Measurements from ENCODE around the gene KLRC1.
"Not testable (repeated sequence)": the region's sequence is repeated elsewhere in the genome, so short reads cannot be mapped to it uniquely, and the experiment has no call there.

KLRC1 gene

GRCh38 chr12:10409392-10409791 is 43.8 kb downstream of the KLRC1 start, which contains the start of gene KLRC4:
KLRC4 (minus strand) TSS chr12:10409757; CDS start chr12:10409575, 182 bp downstream.
- DNase-seq, result no peak

GRCh38 chr12:10408842-10409241 is 44.3 kb downstream of the KLRC1 start:
- DNase-seq, result no peak

GRCh38 chr12:10406725-10407124 is 46.5 kb downstream of the KLRC1 start:
- DNase-seq, result no peak

- no peak for DNase-seq
These were observed 47.9 kb downstream of the KLRC1 start for GRCh38 chr12:10405294-10405693.

- no peak for DNase-seq
These were observed 48.4 kb downstream of the KLRC1 start for GRCh38 chr12:10404798-10405197.

GRCh38 chr12:10400829-10401228 is 52.3 kb downstream of the KLRC1 start:
- DNase-seq, result no peak

- DNase-seq, result no peak
These were observed 55.0 kb downstream of the KLRC1 start for GRCh38 chr12:10398168-10398567.

- DNase-seq, result no peak
These were observed 55.9 kb downstream of the KLRC1 start for GRCh38 chr12:10397296-10397695.

GRCh38 chr12:10396176-10396575 is 57.0 kb downstream of the KLRC1 start:
- DNase-seq, result not testable (repeated sequence)

Measured in activated CD4-positive, alpha-beta T cell treated with anti-CD3 and anti-CD28 coated beads, Interleukin-10, Interleukin-2, amounts not matched to agents 100 ng/mL and 50 ng/mL, durations not matched to agents 16 hours and 8 hours (primary cell).